ENCODE measurements around the gene ASIC4. TPM values are rescaled to one million over a fixed set of nuclear protein-coding genes. Genes with fewer than 3 reads are reported as not detected.

ASIC4 gene
- total RNA-seq, 1 donor, result not detected

GRCh38 chr2:219562049-219563020 is 48.1 kb downstream of the ASIC4 start:
- TF ChIP-seq, protein P1, sequence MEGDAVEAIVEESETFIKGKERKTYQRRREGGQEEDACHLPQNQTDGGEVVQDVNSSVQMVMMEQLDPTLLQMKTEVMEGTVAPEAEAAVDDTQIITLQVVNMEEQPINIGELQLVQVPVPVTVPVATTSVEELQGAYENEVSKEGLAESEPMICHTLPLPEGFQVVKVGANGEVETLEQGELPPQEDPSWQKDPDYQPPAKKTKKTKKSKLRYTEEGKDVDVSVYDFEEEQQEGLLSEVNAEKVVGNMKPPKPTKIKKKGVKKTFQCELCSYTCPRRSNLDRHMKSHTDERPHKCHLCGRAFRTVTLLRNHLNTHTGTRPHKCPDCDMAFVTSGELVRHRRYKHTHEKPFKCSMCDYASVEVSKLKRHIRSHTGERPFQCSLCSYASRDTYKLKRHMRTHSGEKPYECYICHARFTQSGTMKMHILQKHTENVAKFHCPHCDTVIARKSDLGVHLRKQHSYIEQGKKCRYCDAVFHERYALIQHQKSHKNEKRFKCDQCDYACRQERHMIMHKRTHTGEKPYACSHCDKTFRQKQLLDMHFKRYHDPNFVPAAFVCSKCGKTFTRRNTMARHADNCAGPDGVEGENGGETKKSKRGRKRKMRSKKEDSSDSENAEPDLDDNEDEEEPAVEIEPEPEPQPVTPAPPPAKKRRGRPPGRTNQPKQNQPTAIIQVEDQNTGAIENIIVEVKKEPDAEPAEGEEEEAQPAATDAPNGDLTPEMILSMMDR (IDR thresholded peaks at IDR 0.05; ENCODE audit: insufficient read depth, low read depth, low read length), result no peak
- no peak for DNase-seq (ENCODE audit: low read depth)
- H3K4me3 ChIP-seq (ENCODE audit: low read depth, low read length), result no peak overlapping the region

DNA sequence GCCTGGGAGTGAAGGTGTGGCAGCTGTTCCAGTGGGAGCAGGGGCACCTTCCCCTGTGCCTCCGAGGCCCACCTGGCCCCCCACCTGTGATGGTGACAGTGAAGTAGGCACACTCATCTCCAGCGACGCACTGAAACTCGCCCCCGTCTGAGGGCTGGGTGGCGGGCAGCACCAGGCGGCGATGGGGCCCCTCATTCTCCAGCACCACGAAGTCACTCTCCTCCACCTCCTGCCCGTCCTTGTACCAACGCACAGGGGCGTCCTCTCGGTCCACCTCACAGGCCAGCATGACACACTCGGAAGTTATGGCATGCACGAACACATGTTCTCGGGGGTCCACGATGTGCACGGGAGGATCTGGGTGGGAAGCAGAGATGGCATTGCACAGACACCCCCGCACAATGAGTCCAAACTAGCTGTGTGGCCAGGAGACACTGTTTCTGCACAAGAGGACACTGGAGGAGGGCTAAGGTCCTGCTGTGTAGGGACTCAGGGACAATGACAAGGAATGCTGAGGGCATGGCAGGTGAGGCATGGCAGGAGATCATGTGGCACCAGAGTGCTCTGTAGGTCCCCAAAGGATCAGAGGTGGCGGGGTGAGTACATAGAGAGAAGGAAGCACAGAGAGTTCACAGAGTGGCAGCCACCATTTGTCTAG is 49.1 kb downstream of the ASIC4 start:
- TF ChIP-seq, protein P1 (IDR thresholded peaks at IDR 0.05; ENCODE audit: insufficient read depth, low read depth, low read length), result no peak
- no peak for DNase-seq (ENCODE audit: low read depth)
- H3K4me3 ChIP-seq (ENCODE audit: low read depth, low read length), result no peak overlapping the region

- H3K4me3 ChIP-seq (ENCODE audit: low read depth, low read length), result no peak overlapping the region
- no peak for DNase-seq (ENCODE audit: low read depth)
- TF ChIP-seq, protein P1 (IDR thresholded peaks at IDR 0.05; ENCODE audit: insufficient read depth, low read depth, low read length), result no peak
Measured at GRCh38 chr2:219565130-219566080, 51.1 kb downstream of the ASIC4 start.

DNA sequence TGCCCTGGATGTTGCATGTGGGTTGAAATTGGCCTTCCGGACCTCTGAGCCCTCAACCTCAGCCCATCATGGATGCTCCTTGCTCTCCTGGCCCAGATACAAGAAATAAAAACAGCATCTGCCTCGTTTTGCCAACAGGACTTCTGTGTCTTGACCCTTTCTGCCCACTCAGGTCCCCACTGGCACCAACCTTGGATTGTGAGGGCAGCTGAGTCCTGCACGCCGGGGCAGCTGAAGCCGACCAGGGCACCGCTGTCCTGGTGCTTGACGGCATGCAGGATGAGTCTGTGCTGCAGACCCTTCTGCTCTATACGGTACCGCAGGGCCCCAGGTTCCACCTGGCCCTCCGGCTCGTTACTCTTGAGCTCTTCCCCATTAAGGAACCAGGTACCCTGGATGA is 52.4 kb downstream of the ASIC4 start:
- DNase-seq (ENCODE audit: low read depth), result no peak
- H3K4me3 ChIP-seq (ENCODE audit: low read depth, low read length), result no peak overlapping the region
- TF ChIP-seq, protein P1 (IDR thresholded peaks at IDR 0.05; ENCODE audit: insufficient read depth, low read depth, low read length), result no peak

DNA sequence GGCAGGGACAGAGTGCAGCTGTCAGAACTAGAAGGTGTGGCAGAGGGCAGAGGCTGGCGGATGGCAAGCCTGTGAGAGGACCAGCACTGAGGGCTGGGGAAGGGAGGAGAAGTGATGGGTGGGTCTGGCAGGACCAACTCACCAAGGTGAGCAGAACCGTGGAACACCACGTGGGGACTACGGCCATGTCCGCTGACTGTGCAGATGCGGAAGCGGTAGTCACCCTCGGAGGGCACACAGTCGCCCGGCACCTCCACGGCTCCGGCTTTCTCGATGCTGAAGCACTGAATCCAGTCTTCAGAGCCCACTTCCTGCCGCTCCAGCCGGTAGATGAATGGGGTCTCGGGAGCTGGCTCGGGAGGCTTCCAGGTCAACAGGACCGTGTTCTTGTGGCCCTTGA is 52.8 kb downstream of the ASIC4 start:
- TF ChIP-seq, protein P1 (IDR thresholded peaks at IDR 0.05; ENCODE audit: insufficient read depth, low read depth, low read length), result no peak
- DNase-seq (ENCODE audit: low read depth), result no peak
- H3K4me3 ChIP-seq (ENCODE audit: low read depth, low read length), result no peak overlapping the region

GRCh38 chr2:219567791-219568361 is 53.6 kb downstream of the ASIC4 start:
- H3K4me3 ChIP-seq (ENCODE audit: low read depth, low read length), result no peak overlapping the region
- DNase-seq (ENCODE audit: low read depth), result no peak
- TF ChIP-seq, protein P1 (IDR thresholded peaks at IDR 0.05; ENCODE audit: insufficient read depth, low read depth, low read length), result no peak
